Measurements from ENCODE around the gene CALHM3.

The CALHM3 gene

DNA sequence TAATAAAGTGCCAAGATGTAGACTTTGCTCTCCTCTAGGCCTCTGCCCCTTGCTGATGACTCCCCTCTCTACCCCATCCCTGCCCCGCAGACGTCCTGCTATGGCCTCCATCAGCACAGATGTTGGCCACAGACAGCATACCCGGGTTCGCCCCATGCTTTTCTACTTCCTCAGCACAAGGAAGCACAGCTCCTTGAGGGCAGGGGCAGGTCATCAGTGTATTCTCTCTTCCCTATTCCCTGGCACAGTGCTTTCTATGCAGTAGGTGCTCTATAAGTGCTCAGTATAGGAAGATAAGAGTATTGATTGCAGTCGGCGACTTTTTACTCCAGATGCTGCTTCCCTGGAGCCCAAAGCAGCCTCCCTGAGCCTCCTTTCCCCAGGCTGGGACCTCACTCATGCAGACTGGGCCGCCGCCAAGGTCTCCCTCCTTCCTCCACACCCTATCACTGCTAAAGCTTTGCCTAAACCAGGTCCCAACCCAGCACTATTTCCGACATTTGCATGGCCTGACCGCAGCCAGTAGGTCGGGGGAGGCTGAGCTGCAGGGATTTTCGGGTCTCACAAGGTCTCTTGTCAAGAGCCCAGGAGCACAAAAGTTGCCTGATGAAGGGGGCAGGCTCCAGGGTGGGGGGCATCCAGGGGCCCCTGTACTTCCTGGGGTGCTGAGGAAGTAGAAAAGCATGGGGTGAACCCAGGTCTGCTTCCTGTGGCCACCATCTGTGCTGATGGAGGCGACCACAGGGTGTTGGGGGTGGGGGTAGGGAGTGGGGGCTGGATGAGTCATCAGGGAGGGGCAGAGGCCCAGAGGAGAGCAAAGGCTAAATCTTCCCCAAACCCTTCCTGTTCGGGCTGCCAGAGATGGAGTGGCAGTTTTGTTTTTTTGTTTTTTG is 8.0 kb downstream of the CALHM3 start:
- DNase-seq, result no peak

DNA sequence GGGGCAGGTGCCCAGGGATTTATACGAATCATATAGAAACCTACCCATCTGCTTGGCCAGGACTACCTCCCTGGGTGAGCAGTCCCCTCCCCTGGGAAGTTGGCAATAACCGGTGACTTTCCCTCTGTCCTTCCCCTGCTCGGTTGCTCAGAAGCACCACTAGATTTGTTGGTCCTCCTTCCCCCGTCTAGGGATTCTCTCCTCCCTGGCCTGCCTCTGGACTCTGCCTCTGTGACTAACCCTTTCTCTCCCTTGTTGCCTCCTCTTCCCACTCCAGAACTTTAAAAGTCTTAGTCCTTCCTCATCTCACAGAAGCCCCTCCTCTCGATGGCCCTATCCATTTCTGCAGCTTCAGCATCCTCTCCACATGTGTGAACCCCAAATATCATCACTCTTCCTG is 9.8 kb downstream of the CALHM3 start:
- no peak for DNase-seq

DNA sequence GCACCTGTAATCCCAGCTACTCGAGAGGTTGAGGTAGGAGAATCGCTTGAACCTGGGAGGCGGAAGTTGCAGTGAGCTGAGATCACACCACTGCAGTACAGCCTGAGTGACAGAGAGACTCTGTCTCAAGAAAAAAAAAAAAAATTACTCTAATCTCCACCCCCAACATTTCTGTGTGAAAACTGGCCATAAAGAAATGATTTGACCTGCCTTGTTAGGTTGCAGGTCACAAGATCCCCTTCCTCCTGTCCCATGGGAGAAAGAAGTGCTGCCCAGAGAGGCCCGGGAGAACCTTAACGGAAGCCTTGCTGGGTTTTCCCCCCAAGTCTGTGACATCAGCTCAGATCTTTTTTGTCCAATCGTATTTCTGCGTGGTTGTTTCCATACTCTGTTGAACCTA is 11.6 kb downstream of the CALHM3 start:
- DNase-seq, result no peak

DNA sequence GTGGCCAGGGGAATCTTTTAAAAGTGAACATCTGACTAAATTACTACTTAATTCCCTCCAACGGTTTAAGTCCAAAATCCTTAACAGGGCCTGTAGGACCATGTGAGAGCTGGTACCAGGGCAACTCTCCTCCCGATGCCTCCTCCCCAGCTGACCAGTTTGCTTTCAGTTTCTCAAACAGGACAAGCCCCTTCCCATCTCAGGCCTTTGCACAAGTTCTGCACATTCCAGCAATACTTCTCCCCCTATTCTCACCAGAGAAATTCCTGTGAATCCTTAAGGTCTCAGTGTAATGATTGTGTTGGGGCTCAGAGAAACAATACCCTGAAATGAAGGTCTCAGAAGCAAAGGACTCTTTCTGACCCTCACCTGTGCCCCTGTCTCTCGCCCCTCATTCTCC is 12.3 kb downstream of the CALHM3 start:
- DNase-seq, result no peak

DNA sequence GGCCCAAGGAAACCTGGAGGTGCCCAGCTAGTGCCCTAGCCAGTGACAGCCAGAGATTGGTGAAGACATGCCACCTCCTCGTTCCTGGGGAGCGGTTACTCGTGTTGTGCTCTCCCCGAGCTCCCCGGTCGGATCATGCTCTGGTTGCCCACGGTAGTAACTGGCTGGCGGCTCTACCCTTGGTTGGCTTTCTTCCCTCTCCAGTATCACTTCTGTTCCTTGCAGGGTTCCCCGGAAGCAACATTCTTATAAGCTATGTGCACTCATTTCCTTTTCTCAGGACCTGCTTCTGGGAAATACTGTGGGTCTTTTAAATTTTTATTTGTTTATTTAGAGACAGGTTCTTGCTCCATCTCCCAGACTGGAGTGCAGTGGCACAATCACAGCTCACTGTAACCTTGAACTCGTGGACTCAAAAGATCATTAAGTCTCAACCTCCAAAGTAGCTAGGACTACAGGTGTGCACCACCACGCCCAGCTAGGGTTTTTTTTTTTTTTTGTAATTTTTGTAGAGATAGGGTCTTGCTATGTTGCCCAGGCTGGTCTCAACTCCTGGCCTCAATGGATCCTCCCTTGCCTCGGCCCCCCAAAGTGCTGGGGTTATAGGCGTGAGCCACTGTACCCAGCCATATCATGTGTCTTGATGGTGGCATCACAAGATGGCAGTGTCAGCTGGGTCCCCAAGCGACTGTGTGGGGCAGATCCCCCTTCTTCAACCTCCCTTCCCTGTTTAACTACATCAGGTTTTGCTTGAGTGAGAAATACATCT is 13.4 kb downstream of the CALHM3 start:
- no peak for DNase-seq

DNA sequence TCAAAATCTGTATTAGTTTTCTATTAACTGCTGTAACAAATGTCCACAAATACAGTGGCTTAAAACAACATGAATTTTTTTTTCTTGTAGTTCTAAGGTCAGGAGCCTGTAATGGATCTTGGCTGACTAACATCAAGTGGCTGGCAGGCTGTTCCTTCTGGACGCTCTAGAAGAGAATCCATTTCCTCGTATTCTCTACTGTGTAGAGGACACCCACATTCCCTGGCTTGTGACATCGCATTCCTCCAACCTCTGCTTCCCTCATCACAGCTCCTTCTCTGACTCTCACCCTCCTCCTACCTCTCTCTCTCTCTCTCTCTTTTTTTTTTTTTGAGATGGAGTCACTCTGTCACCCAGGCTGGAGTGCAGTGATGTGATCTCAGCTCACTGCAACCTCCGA is 15.5 kb downstream of the CALHM3 start:
- no peak for DNase-seq

DNA sequence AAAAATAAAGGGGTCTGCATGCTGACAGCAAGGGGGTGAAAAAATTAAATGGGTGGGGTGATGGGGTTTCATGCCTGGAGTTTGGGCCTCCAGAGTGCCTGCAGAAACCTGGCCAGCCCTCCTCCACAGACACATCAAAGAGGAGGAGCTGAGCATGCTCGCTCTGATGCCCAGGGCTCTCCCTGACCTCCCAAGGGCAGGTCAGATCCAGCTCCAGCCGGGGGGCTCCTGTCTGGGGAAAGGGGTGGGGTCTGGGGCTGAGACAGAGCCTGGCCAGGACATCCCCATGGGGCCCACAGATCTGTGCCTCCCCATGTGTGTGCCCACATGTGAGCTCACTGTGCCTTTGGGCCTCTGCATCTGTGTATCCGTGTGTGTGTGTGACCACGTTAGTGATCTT is 19.4 kb downstream of the CALHM3 start:
- DNase-seq, result no peak

DNA sequence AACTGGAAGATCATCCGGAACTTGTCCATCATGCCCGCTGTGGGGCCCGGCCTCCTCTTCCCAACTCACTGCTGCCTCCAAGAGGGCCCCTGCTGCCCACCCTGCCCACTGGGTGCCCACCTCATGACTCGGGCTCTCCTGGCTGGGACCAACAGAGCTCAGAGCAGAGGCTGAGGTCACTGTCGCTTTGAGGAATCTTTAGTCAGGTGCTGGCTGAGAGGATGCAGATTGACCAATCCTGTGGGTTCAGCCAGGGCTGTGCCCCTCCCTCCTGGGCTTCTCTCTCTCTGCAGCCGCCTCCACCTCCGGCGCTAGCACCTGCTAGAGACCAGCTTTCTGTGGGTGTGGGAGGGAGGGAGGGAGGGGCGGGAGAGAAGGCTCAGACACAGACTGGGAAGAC is 20.3 kb downstream of the CALHM3 start, which contains the start of gene CALHM1:
Gene CALHM1, minus strand, starts transcription at position 181 of the 400 bp plus-strand sequence. Its CDS starts 149 bp downstream, at position 32.
- no peak for DNase-seq

DNA sequence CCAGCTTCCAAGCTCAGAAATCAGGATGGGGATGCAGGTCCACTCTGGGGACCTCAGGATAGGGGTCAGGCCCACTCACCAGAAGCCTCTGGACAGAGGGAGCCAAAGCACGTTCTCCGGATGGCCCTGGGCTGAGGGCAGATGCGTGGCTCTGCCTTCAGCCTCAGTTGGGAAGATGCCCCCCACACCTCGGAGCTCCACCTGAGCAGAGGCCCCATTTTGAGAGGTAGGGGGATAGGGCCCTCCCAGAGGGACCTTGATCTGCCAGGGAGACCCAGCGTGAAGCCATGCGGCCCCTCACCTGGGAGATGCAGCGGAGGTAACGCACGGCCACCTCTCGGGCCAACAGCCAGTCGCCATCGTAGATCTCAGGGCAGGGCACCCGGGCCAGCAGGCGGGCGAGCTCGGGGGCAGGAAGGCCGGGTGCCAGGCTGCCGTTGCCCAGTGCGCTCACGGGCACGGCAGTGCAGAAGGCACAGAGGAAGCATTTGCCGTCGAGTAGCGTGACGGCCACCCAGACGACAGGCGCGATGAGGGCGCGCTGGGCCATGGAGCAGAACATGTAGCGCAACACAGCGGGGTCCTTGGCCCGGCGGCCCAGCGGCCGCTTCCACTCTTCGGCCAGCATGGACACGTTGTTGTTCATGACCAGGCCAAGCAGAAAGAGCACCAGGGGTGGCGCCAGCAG is 21.0 kb downstream of the CALHM3 start:
- no peak for DNase-seq

DNA sequence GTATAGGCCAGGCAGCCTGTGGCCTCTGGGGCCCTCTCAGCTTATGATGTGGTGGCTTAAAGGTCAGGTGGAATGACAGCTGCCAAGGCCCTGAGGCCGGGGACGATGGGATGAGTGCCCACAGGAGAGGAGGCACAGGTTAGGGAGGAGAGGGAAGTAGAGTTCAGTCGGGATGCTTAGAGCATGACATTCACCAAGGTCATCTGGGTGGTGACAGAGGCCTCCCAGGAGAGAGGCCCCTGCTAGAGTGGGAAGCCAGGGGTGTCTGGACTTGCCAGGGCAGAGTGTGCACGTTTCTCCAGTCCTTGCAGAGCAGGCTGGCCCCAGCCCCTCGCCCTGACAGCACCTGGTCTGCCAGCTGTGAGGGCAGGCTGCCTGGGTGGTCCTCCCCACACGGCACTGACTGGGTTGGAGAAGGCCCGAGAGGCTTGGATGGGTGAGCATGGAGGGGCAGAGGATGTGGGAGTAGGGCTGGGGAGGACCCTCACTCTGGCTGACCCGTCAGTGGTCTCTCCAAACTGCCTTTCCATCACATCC is 21.8 kb downstream of the CALHM3 start:
- DNase-seq, result no peak

DNA sequence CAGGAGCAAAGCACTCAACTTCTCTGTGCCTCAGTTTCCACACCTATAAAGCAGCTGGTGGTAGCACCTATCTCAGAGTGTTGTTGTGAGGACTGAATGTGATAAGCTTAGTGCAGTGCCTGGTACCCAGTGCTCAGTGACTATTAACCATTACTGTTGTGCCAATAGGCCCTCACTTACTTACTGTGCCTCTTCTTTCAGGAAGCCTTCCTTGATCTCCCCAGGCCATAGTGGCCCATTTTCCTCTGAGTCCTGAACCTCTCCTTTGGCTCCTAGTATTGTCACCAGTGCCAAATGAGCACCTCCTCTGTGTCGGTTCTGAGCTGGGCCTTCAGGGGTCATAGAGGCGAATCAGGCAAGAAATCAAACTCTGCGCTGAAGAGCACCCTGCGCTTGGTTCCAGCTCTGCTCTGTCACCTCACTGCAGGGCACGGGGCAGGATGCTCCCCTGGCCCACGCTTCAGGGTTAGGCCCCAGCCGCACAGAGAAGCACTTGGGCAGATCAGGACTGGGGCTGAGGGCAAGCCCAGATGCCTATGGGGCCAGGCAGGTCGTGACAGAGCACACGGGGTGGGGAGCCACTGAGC is 22.9 kb downstream of the CALHM3 start:
- DNase-seq, result no peak

DNA sequence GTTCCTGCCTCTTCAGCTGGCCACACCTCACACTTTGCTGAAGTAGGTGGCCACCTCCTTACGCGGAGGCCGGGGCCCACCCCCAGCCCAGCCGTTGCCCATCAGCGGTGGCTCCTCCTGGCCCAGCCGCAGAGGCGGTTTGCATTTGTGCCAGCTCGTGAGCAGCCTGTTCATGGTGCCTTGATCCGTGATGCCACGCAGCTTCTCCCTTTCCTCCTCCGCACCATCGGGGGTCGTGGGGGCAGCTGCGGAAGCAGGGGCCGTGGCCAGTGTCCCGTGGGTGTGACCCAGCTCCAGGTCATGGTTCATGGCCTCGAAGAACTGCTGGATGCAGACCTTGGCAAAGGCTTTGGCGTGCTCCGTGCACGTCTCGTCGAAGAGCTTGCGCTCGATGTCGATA is 23.8 kb downstream of the CALHM3 start:
- no peak for DNase-seq

DNA sequence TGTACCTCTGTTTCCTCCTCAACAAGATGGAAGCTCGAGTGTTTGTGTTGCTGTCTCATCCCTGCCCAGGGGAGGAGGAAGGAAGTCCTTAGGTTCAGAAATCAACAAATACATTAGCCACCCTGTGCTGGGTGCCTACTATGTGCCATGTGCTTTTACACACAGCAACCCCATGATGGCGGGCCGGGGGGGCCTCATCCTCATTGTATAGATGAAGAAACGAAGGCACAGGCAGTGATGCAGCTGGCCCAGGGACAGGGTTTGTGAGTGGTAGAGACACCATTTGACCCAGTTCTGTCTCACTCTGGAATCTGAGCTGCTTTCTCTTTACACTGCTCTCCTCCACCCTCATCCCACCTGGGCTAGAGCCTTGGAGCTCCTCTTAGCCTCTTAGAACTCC is 25.0 kb downstream of the CALHM3 start:
- DNase-seq, result no peak

DNA sequence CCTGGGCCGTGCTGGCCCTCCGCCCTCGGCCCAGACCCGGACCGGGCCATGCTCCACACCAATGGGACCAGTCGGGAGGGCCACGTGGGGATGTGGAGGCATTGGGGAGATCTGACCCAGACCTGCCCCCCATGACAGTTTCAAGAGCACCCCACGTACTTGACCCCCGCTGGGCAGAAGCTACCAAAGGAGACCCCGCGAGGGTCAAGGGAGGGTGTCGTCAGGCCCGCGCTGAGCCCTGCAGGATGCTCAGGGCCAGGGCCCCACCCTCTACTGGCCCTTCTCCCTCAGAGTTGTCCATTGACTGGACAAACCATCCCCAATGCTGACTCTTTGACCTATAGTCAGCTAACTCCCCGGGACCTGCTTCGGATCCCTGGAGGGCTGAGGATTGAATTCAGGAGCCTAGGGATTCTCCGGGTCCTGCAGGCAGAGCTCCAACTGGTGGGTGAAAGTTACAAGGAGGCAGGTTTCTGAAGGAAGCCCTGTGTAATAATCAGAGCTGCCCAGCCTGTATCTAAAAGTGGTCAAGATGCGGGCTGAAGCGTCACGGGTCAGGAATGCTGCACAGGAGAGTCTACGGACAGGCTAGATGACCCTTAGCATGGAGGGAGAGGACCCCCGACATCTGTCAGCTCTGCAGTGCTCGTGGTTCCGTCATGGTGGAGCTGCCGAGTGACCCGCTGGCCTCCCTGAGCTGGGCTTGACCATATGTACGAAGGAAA is 26.4 kb downstream of the CALHM3 start:
- no peak for DNase-seq

DNA sequence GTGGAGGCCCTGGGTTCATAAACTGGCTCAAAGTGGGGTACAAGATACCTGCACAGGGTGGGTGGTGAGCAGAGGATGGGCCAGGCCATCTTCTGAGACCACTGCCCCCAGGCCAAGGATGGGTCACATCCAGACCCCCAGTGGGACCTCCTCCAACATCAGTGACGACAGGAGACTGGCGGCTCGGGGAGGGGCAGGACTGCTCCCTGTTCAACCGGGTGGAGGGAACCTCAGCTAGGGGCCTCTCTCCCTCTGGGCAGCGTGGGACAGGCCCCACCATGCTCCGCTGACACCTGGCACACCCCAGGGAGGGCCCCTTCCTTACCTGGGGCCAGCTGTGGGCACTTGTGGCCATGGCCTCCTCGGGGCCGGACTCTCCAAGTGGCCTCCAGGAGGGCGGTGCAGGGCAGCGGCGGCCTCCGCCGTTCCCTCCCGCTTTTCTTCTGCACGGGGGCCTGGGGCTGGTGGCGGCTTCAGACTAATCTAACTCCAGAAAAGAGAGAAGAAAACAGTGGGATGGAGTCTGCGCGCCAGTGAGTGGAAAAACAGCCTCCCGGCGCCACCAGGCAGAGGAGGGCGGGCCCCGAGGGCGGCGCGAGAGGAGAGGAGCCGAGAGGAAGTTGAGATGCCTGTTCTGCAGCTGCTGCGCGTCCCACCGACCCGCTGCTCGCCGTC is 27.1 kb downstream of the CALHM3 start, which contains the start of gene CALHM2:
Gene CALHM2, minus strand, starts transcription at position 540 of the 675 bp plus-strand sequence. CDS start 2,429 bp downstream, outside the sequence.
- no peak for DNase-seq

DNA sequence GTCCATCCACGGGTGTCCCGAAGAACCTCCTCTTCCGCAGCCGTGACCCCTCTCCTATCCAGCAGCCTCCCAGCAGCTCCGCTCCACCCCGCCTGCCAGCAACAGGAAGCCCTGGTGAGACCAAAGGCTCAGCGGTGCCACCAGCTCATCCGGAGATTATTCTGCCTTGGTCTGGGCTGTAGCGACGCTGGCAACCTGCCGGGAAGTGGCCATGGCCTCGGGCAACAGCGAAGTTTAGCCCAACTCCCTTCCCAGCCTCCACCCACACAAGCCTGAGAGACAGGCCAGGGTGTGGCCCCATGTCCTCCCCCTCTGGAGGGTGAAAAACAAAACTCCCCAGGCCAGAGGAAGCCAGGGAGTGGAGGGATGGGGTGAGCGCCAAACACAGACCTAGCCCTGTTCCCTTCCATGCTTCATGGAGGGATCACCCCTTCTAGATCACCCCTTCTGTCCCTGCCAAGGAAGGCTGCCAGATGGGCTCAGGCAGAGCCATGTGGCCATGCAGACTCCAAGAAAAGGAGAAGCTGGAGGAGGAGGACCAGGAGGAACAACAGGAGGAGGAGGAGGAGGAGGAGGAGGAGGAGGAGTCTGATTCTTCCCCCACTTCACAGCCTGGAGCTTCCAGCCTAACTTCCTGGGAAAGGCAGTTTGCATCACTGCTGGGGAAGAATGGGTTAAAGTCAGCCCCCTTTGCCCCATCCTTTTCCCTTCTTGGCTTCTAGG is 27.8 kb downstream of the CALHM3 start:
- DNase-seq, result no peak

DNA sequence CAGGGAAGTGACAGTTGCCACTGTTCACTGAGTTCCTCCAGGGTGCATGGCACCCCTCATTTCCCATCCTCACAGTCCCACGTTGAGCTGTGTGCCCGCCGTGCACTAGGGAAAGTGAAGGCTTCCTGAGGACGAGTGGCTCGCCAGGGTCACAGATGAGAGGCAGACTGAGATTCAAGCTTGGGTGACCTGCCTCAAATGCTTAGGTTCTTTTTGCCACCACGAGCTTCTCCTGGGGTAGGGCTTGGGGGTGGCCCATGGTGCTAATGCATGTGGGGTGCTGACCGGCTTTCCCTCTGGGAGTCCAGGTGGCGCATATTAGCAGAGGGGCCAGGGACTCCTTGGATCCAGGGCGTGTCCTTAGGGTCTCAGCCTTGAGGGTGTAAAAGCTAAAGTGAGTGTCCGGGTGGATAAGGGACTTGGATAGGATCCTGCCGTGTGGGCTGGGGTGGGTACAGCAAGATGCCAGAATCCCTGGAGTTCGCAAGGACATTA is 28.8 kb downstream of the CALHM3 start:
- no peak for DNase-seq

DNA sequence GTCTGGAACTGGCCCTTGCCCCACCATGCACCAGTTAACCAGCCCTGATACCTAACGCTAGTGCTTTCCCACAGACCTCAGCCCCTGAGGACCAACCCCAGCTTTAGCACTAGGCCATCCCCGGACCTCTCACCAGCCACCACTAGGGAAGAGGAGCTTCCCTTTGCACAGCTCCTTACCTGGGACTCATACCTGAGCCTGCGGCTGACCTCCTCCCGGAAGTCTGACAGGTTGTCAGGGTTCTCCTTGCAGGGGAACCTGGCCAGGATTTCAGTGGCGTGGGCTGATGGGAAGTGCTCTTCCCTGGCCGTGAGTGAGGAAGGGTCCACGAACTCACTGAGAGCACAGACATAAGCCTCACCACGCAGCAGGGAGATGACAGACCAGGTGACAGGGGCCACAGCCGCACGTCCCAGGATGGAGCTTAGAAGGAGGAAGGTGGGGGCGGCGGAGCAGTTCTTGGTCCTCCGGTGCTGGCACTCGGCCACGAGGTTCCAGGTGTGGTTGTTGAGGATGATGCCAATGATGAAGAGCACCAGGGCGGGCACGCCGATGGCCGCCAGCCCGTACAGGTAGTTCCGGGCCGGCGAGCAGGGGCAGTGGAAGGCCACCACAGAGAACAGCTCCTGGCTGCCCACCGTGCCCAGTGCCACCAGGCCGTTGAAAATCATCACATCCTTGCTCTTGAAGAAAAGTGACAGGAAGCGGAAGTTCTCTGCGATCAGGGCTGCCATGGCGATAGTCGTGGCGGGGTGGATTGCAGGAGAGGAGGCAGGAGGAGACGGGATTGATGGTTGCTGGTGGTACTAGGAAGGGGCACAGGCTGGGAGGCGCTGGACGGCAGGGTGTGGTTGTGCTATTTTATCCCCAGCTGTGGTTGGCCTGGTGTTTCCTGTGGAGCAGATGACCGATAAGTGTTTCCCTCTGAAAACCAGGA is 29.6 kb downstream of the CALHM3 start:
- DNase-seq, result no peak

DNA sequence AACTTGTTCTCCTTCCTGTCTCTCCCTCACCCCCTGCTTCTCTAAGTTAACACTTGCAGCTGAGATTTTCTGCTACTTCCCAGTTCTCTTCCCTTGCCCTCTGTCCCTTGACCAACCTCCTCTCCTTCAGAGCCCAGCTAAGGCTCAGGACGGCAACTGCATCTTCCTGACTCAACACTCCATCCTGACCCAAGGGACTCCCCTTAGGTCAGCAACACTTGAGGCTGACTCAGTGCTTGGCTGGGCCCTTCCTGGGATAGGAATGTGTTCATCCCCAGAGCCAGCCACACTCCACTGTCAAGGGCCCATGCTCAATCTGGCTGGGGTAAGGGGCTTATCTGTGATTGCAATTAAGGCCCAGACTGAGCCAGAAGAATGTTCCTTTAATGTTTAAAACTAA is 30.3 kb downstream of the CALHM3 start:
- DNase-seq, result no peak

All from NCI-H524 treated with DMSO at 0.1 percent for 48 hours (cell line).